ENCODE data around the gene MEGF6. TPM values are rescaled to one million over a fixed set of nuclear protein-coding genes. Genes with fewer than 3 reads are reported as not detected.
A peak's percentile ranks its signal among the peaks of the same experiment; 100 is the strongest.

The MEGF6 gene
- total RNA-seq, 1 experiment from 2014 or later: 65.3 TPM

GRCh38 chr1:3548156-3548893, 63.0 kb downstream of the MEGF6 start:
- Histone ChIP-seq H3K27me3 (ENCODE audit: insufficient read depth, low read depth) (no peaks in the 10 kb centered on the region), H3K27ac (no peak overlapping the region), H3K4me3 (no peak overlapping the region), H3K9me3 (ENCODE audit: insufficient read depth, low read depth) (no peaks in the 10 kb centered on the region), H3K4me2 (no peak overlapping the region), H4K20me1 (ENCODE audit: insufficient read depth) (no peaks in the 10 kb centered on the region), H3F3A (ENCODE audit: insufficient read depth, low read depth) (peaks cover 20% of the 10 kb centered on the region; the same call in 1 of the 2 replicates), H3K36me3 (ENCODE audit: low read depth) (no peaks in the 10 kb centered on the region), H3K9me2 (ENCODE audit: insufficient read depth) (no peaks in the 10 kb centered on the region), H3K4me1 (replicated peaks; ENCODE audit: insufficient read depth) (peaks cover 53% of the 10 kb centered on the region), H3K79me2 (ENCODE audit: low read depth) (no peaks in the 10 kb centered on the region), H2AFZ (no peak overlapping the region)
- intact Hi-C loops (cut with micrococcal nuclease; ENCODE audit: unreplicated experiment): no loop called here
- peak in 1 of 2 experiments; percentile 55 for DNase-seq
- CTCF ChIA-PET: no interaction called here
- TF ChIP-seq CTCF (conservative IDR thresholded peaks at IDR 0.05): no peak
- TF ChIP-seq EZH2 (IDR thresholded peaks at IDR 0.05; ENCODE audit: low read depth): no peak
- POLR2A ChIA-PET (ENCODE audit: unreplicated experiment): interaction anchor here (0.8 kb wide), 1 partner anchor 73 kb away, joined by 3 read pairs; no protein-coding TSS in a partner anchor
- BruUV-seq (replicated peaks): no TSS peak

GRCh38 chr1:3547055-3548005, 64.0 kb downstream of the MEGF6 start:
- peaks cover 30% of the 10 kb centered on the region for H3F3A ChIP-seq (ENCODE audit: insufficient read depth, low read depth)
- no TSS peak for BruUV-seq (replicated peaks)
- H4K20me1 ChIP-seq (ENCODE audit: insufficient read depth): no peaks in the 10 kb centered on the region
- no peak for TF ChIP-seq CTCF (conservative IDR thresholded peaks at IDR 0.05)
- no peak for TF ChIP-seq EZH2 (IDR thresholded peaks at IDR 0.05; ENCODE audit: low read depth)
- no peaks in the 10 kb centered on the region for H3K9me2 ChIP-seq (ENCODE audit: insufficient read depth)
- no peaks in the 10 kb centered on the region for H3K9me3 ChIP-seq (ENCODE audit: insufficient read depth, low read depth)
- H3K27ac ChIP-seq: peak overlapping the region; percentile 54
- H3K79me2 ChIP-seq (ENCODE audit: low read depth): no peaks in the 10 kb centered on the region
- DNase-seq: peak; percentile 83 to 84
- H3K4me2 ChIP-seq: peak overlapping the region; percentile 54
- H2AFZ ChIP-seq: no peak overlapping the region
- no peak overlapping the region for H3K4me3 ChIP-seq
- intact Hi-C loops (cut with micrococcal nuclease; ENCODE audit: unreplicated experiment): no loop called here
- ChIA-PET CTCF (no interaction called here), POLR2A (ENCODE audit: unreplicated experiment) (interaction anchor here (0.6 kb wide), 1 partner anchor 162 kb away, joined by 4 read pairs; no protein-coding TSS in a partner anchor)
- no peaks in the 10 kb centered on the region for H3K36me3 ChIP-seq (ENCODE audit: low read depth)
- no peaks in the 10 kb centered on the region for H3K27me3 ChIP-seq (ENCODE audit: insufficient read depth, low read depth)
- peaks cover 57% of the 10 kb centered on the region for H3K4me1 ChIP-seq (replicated peaks; ENCODE audit: insufficient read depth)

- no peaks in the 10 kb centered on the region for H3K9me2 ChIP-seq (ENCODE audit: insufficient read depth)
- no peaks in the 10 kb centered on the region for H3K9me3 ChIP-seq (ENCODE audit: insufficient read depth, low read depth)
- DNase-seq: no peak
- no peak overlapping the region; the same call in 1 of the 2 replicates for H3K4me2 ChIP-seq
- no peak for TF ChIP-seq EZH2 (IDR thresholded peaks at IDR 0.05; ENCODE audit: low read depth)
- TF ChIP-seq CTCF (conservative IDR thresholded peaks at IDR 0.05): no peak
- H3K27ac ChIP-seq: no peak overlapping the region
- H2AFZ ChIP-seq: no peak overlapping the region
- intact Hi-C loops (cut with micrococcal nuclease; ENCODE audit: unreplicated experiment): no loop called here
- no peaks in the 10 kb centered on the region for H3K27me3 ChIP-seq (ENCODE audit: insufficient read depth, low read depth)
- BruUV-seq (replicated peaks): no TSS peak
- H4K20me1 ChIP-seq (ENCODE audit: insufficient read depth): no peaks in the 10 kb centered on the region
- H3F3A ChIP-seq (ENCODE audit: insufficient read depth, low read depth): peaks cover 34% of the 10 kb centered on the region
- CTCF ChIA-PET: interaction anchor here (0.6 kb wide), 1 partner anchor 69 kb away, joined by 9 read pairs; no protein-coding TSS in a partner anchor
- no peaks in the 10 kb centered on the region for H3K36me3 ChIP-seq (ENCODE audit: low read depth)
- POLR2A ChIA-PET (ENCODE audit: unreplicated experiment): no interaction called here
- no peak overlapping the region for H3K4me3 ChIP-seq
- peaks cover 70% of the 10 kb centered on the region for H3K4me1 ChIP-seq (replicated peaks; ENCODE audit: insufficient read depth)
- H3K79me2 ChIP-seq (ENCODE audit: low read depth): peaks cover 5% of the 10 kb centered on the region; the same call in 1 of the 2 replicates
Measured at GRCh38 chr1:3546048-3546384, 65.3 kb downstream of the MEGF6 start.

All from PC-9 (cell line).